NCI-H146 treated with DMSO at 0.1 percent for 48 hours (cell line): ENCODE results near the gene IKBKE.

Experiments
- DNase-seq: peaks from one replicate; lab custom pipeline; 2025; ENCODE audit not compliant: unreplicated experiment; lab: John Stamatoyannopoulos, UW

Gene IKBKE

GRCh38 chr1:206538901-206539640 is 68.8 kb downstream of the IKBKE start:
- no peak for DNase-seq

GRCh38 chr1:206540044-206540780 is 69.9 kb downstream of the IKBKE start:
- DNase-seq = no peak

- DNase-seq = no peak
Measured at GRCh38 chr1:206541236-206541833, 71.1 kb downstream of the IKBKE start.

- peak; percentile 45 for DNase-seq
Measured at GRCh38 chr1:206544562-206545257, 74.4 kb downstream of the IKBKE start.

GRCh38 chr1:206545351-206545750 is 75.1 kb downstream of the IKBKE start:
- DNase-seq = no peak
